Fibroblast of lung (primary cell): ENCODE measurements around the gene LRSAM1. TPM values are rescaled to one million over a fixed set of nuclear protein-coding genes. Genes with fewer than 3 reads are reported as not detected.

ENCODE experiments used
- DNase-seq, 2 donors: peaks; one replicate each; pipeline versions ENCODE4 v3.0.0 to v3.0.0-alpha.2; 2010; ENCODE audit warnings: low read depth in 2 of 2
- H2AFZ ChIP-seq: 2 replicates; pipeline ENCODE4 v1.5.1; 2012; ENCODE audit warnings: low read length, control low read depth, inconsistent platforms
- H3K27ac ChIP-seq: 2 replicates; pipeline ENCODE4 v1.5.1; 2011; ENCODE audit warnings: low read length, control low read depth; ENCODE audit not compliant: insufficient read depth
- H3K27me3 ChIP-seq: 2 replicates; pipeline ENCODE4 v1.5.1; 2011; ENCODE audit warnings: mild to moderate bottlenecking, low read length; ENCODE audit not compliant: control insufficient read depth, insufficient read depth
- H3K36me3 ChIP-seq: 2 replicates; pipeline ENCODE4 v1.5.1; 2011; ENCODE audit warnings: low read length; ENCODE audit not compliant: control insufficient read depth, insufficient read depth
- H3K4me1 ChIP-seq: 2 replicates; pipeline ENCODE4 v1.5.1; 2011; ENCODE audit warnings: low read length; ENCODE audit not compliant: control insufficient read depth, insufficient read depth; ENCODE audit errors: extremely low read depth
- H3K4me2 ChIP-seq: 2 replicates; pipeline ENCODE4 v1.5.1; 2011; ENCODE audit warnings: low read length, control low read depth; ENCODE audit not compliant: insufficient read depth; ENCODE audit errors: extremely low read depth
- H3K4me3 ChIP-seq, 4 experiments: fragments of 200-600 bp in 1 of 4; sonication (generic) in 1 of 4; replicated peaks in 1 of 4; 2 replicates each; pipeline ENCODE4 v1.5.1; 2011 to 2016; ENCODE audit warnings: low read length in 4 of 4, low read depth in 3 of 4, mild to moderate bottlenecking in 3 of 4, control low read depth in 2 of 4, inconsistent platforms in 1 of 4, mixed read lengths in 1 of 4; ENCODE audit not compliant: insufficient read depth in 1 of 4; ENCODE audit errors: control extremely low read depth in 1 of 4
- H3K79me2 ChIP-seq: 2 replicates; pipeline ENCODE4 v1.5.1; 2012; ENCODE audit warnings: mild to moderate bottlenecking, low read length, inconsistent platforms; ENCODE audit not compliant: control insufficient read depth, insufficient read depth
- H3K9ac ChIP-seq: 2 replicates; pipeline ENCODE4 v1.5.1; 2011; ENCODE audit warnings: mild to moderate bottlenecking, low read length, control low read depth; ENCODE audit not compliant: insufficient read depth
- H3K9me3 ChIP-seq: 2 replicates; pipeline ENCODE4 v1.5.1; 2012; ENCODE audit warnings: low read depth, low read length; ENCODE audit not compliant: control insufficient read depth, insufficient read depth
- H4K20me1 ChIP-seq: 2 replicates; pipeline ENCODE4 v1.5.1; 2011; ENCODE audit warnings: low read length; ENCODE audit not compliant: control insufficient read depth, insufficient read depth; ENCODE audit errors: extremely low read depth
- EZH2 ChIP-seq: IDR thresholded peaks from 2 replicates; pipeline ENCODE4 v1.5.1; 2012; ENCODE audit warnings: low read length, control low read depth, mild to moderate bottlenecking; ENCODE audit errors: missing control alignments
- polyA plus RNA-seq, 2 donors: library from polyadenylated mRNA; depleted of rRNA in 1 of 2; stranded (reverse) in 1 of 2; unstranded in 1 of 2; fragments of >200 nt; gene quantifications; 2 replicates each; pipeline ENCODE4 v1.2.1, GENCODE V29; 2011 to 2012; ENCODE audit warnings: missing spikeins in 1 of 2
- total RNA-seq: library from RNA; depleted of rRNA; stranded (reverse); fragments of >200 nt; gene quantifications from 2 replicates; pipeline ENCODE4 v1.2.1, GENCODE V29; 2014
- TF ChIP-seq, protein P1 (sequence below), 2 donors: IDR thresholded peaks in 1 of 2; conservative IDR thresholded peaks in 1 of 2; 1 replicate in 1 of 2; 2 replicates in 1 of 2; pipeline ENCODE4 v1.5.1; 2011 to 2012; ENCODE audit warnings: low read length in 2 of 2, control low read depth in 1 of 2, inconsistent platforms in 1 of 2, low read depth in 1 of 2, mild to moderate bottlenecking in 1 of 2

LRSAM1 gene
- total and polyA plus RNA-seq, 2 donors (not counting 1 experiment from before 2014, with no cell fraction given) = 6.8 to 18.0 TPM

DNA sequence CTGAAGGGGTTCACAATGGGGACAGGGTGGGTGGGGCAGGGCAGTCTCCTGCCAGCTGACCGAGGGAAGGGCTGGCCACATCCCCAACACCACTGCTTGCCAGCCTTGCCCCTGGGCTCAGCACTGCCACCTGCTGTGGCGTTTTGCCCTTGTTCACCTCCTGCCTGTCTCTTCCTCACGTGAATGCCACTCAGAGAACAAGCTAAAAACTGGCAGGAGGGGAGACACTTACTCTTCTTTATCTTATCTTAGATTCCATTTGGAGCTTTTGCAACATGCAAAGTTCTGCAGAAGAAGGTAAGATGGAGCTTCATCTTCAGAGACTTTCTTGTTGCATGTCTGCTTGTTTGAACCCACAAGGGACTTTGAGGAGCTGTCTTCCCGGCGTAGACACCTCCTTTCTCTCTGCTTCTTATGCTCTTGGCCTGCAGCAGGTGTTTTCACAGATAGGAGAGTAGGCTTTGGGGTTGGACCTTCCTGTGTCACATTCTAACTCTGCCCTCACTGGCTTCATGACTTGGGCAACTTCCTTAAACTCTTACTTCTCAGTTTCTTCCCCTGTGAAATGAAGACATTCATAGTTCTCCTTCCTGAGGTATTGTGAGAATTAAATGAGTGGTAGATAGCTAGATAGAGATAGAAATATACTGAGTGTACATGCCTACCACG, 4.1 kb downstream of the LRSAM1 start:
- Histone ChIP-seq H4K20me1 (no peaks in the 10 kb centered on the region), H3K79me2 (peaks cover 7% of the 10 kb centered on the region), H3K9me3 (no peaks in the 10 kb centered on the region), H3K27me3 (no peaks in the 10 kb centered on the region), H3K27ac (no peak overlapping the region), H3K4me1 (no peaks in the 10 kb centered on the region), H3K9ac (no peak overlapping the region), H3K4me3 (no peak overlapping the region), H3K36me3 (peaks cover 9% of the 10 kb centered on the region), H2AFZ (no peak overlapping the region), H3K4me2 (no peak overlapping the region)
- TF ChIP-seq, protein P1, sequence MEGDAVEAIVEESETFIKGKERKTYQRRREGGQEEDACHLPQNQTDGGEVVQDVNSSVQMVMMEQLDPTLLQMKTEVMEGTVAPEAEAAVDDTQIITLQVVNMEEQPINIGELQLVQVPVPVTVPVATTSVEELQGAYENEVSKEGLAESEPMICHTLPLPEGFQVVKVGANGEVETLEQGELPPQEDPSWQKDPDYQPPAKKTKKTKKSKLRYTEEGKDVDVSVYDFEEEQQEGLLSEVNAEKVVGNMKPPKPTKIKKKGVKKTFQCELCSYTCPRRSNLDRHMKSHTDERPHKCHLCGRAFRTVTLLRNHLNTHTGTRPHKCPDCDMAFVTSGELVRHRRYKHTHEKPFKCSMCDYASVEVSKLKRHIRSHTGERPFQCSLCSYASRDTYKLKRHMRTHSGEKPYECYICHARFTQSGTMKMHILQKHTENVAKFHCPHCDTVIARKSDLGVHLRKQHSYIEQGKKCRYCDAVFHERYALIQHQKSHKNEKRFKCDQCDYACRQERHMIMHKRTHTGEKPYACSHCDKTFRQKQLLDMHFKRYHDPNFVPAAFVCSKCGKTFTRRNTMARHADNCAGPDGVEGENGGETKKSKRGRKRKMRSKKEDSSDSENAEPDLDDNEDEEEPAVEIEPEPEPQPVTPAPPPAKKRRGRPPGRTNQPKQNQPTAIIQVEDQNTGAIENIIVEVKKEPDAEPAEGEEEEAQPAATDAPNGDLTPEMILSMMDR (conservative IDR thresholded peaks at IDR 0.05 in 1 of 2, IDR thresholded peaks at IDR 0.05 in 1 of 2; ENCODE audit: low read depth in 1 of 2, low read length in 2 of 2) = peak in 1 of 2 donors; percentile 23
- no peak for TF ChIP-seq EZH2
- no peak for DNase-seq

DNA sequence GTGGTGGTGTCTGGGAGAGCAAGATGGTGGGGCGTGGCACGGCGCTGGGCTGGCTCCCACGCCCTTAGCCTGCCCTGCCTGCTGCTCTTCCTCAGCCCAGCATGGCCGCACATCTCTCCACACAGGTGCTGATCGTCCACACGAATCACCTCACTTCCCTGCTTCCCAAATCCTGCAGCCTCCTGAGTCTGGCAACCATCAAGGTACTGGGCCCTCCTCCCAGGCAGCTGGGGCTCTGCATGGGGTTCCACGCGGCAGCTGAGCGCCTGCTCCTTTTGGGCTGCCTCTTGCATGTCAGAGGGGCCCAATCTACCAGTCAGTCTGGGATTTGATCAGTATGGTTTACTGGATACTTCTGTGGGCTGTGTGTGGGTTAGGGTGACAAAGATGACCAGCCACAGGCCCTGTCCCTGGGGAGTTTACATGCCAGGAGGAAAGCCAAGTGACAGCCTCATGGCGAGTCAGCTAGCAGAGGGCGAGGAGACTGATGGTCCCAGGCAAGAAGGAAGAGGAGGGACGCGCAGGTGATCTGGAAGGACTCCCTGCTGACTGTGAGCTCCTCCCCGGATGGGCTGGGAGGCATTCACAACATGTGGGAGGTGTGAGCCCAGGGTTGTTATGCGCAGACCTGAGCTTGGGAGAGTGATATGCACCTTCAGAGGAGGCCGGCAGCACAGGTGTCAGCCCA, 6.0 kb downstream of the LRSAM1 start:
- H4K20me1 ChIP-seq = no peaks in the 10 kb centered on the region
- no peak for TF ChIP-seq EZH2
- TF ChIP-seq, protein P1 (conservative IDR thresholded peaks at IDR 0.05 in 1 of 2, IDR thresholded peaks at IDR 0.05 in 1 of 2; ENCODE audit: low read depth in 1 of 2, low read length in 2 of 2) = no peak
- no peaks in the 10 kb centered on the region for H3K9me3 ChIP-seq
- no peak overlapping the region for H3K27ac ChIP-seq
- no peaks in the 10 kb centered on the region for H3K27me3 ChIP-seq
- DNase-seq = no peak
- H3K79me2 ChIP-seq = no peaks in the 10 kb centered on the region
- H3K4me3 ChIP-seq = no peak overlapping the region
- no peak overlapping the region for H3K4me2 ChIP-seq
- no peak overlapping the region for H3K9ac ChIP-seq
- H3K4me1 ChIP-seq = no peaks in the 10 kb centered on the region
- peaks cover 14% of the 10 kb centered on the region for H3K36me3 ChIP-seq
- no peak overlapping the region for H2AFZ ChIP-seq

DNA sequence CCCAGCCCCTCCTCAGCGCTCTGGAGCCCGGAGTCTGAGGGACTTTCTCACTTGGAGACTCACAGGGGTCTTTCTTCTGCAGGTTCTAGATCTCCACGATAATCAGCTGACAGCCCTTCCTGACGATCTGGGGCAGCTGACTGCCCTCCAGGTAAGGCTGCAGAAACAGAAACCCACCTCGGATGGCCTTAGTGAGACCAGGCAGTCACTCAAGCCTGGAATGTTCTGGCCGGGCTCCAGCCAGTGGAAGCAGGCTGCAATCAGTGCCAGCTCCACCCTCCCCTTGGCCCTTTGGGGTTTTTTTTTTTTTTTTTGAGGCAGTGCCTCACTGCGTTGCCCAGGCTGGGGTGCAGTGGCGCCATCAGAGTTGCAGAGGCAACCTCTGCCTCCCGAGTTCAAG, 7.6 kb downstream of the LRSAM1 start:
- Histone ChIP-seq H3K4me1 (no peaks in the 10 kb centered on the region), H3K79me2 (no peaks in the 10 kb centered on the region), H3K27me3 (no peaks in the 10 kb centered on the region), H2AFZ (no peak overlapping the region), H4K20me1 (no peaks in the 10 kb centered on the region), H3K4me2 (no peak overlapping the region), H3K9ac (no peak overlapping the region), H3K9me3 (no peaks in the 10 kb centered on the region), H3K36me3 (peaks cover 14% of the 10 kb centered on the region), H3K4me3 (no peak overlapping the region), H3K27ac (no peak overlapping the region)
- TF ChIP-seq, protein P1 (conservative IDR thresholded peaks at IDR 0.05 in 1 of 2, IDR thresholded peaks at IDR 0.05 in 1 of 2; ENCODE audit: low read depth in 1 of 2, low read length in 2 of 2) = no peak
- TF ChIP-seq EZH2 = no peak
- DNase-seq = no peak
